LNCAP (cell line): Measurements from ENCODE around the gene EBLN1.

Experiments
- CTCF ChIP-seq: fragments of 450-650 bp; IDR thresholded peaks from 2 replicates; pipeline ENCODE4 v1.5.1; 2017; ENCODE audit warnings: mild to moderate bottlenecking

Gene EBLN1

GRCh38 chr10:22217842-22218241, at the start of gene EBLN1:
TSS of gene EBLN1 (minus strand) at chr10:22218015. CDS start at chr10:22209983, 8,032 bp downstream.
- TF ChIP-seq CTCF, result no peak

- no peak for TF ChIP-seq CTCF
Observed at GRCh38 chr10:22265839-22266537, 48.2 kb upstream of the EBLN1 start.

- TF ChIP-seq CTCF, result no peak
Observed at GRCh38 chr10:22263106-22263505, 45.3 kb upstream of the EBLN1 start.

- TF ChIP-seq CTCF, result no peak
Observed at GRCh38 chr10:22259280-22259679, 41.5 kb upstream of the EBLN1 start.

GRCh38 chr10:22258471-22258870, 40.7 kb upstream of the EBLN1 start:
- no peak for TF ChIP-seq CTCF

GRCh38 chr10:22253580-22253882, 35.7 kb upstream of the EBLN1 start:
- TF ChIP-seq CTCF, result no peak

- no peak for TF ChIP-seq CTCF
Observed at GRCh38 chr10:22252801-22253579, 35.2 kb upstream of the EBLN1 start.
